ENCODE measurements around the gene COA8. TPM values are rescaled to one million over a fixed set of nuclear protein-coding genes. Genes with fewer than 3 reads are reported as not detected.

Gene COA8
- total and polyA plus RNA-seq, 2 of the 4 experiments (the other 2 are of a cell fraction): 12.2 to 21.1 TPM

GRCh38 chr14:103533999-103534575, 28.7 kb upstream of the COA8 start (continued):
- TF ChIP-seq USF2 (IDR thresholded peaks at IDR 0.05; ENCODE audit: low read depth, low read length): no peak
- no peak for TF ChIP-seq MAFK (IDR thresholded peaks at IDR 0.05; ENCODE audit: low read depth, low read length)
- TF ChIP-seq RAD21 (IDR thresholded peaks at IDR 0.05; ENCODE audit: low read length): no peak
- no peak for TF ChIP-seq MAZ (IDR thresholded peaks at IDR 0.05; ENCODE audit: borderline replicate concordance, low read depth, low read length)
- no peak for TF ChIP-seq NFE2L2 (IDR thresholded peaks at IDR 0.05; ENCODE audit: low read depth, low read length)

- Histone ChIP-seq H3K14ac (replicated peaks; ENCODE audit: low read depth, low read length) (no peak overlapping the region), H3K23ac (ENCODE audit: low read depth, low read length) (no peak overlapping the region), H3K9me3 (ENCODE audit: control insufficient read depth, insufficient read depth, low read length) (no peaks in the 10 kb centered on the region), H2AK5ac (ENCODE audit: low read depth, low read length) (no peak overlapping the region), H4K8ac (ENCODE audit: low read depth in 2 of 2, low read length in 2 of 2) (no peak overlapping the region), H4K5ac (ENCODE audit: low read depth, low read length) (no peak overlapping the region), H3K4ac (ENCODE audit: low read depth, low read length) (no peak overlapping the region), H3K27ac (ENCODE audit: insufficient read depth, low read length) (no peak overlapping the region), H2BK20ac (ENCODE audit: low read depth, low read length) (no peak overlapping the region), H3K79me1 (ENCODE audit: low read depth in 1 of 2, low read length in 2 of 2) (peaks cover 0 to 29% of the 10 kb centered on the region in 2 experiments; a peak in 3 of 4 replicates), H3K9ac (ENCODE audit: low read depth, low read length) (no peak overlapping the region), H3K36me3 (ENCODE audit: control insufficient read depth, insufficient read depth, low read length) (peaks cover 12% of the 10 kb centered on the region; the same call in 1 of the 2 replicates), H2BK120ac (ENCODE audit: low read depth, low read length) (no peak overlapping the region), H2BK15ac (ENCODE audit: low read depth, low read length) (no peak overlapping the region), H2AK9ac (replicated peaks; ENCODE audit: low read depth, low read length, poor library complexity) (no peak overlapping the region), H3K18ac (ENCODE audit: low read depth, low read length) (no peak overlapping the region), H3K27me3 (ENCODE audit: control insufficient read depth, insufficient read depth, low read length) (no peaks in the 10 kb centered on the region), H3K56ac (ENCODE audit: extremely low read depth, insufficient read depth, low read length) (no peak overlapping the region), H3K4me1 (ENCODE audit: control insufficient read depth, insufficient read depth, low read length) (peaks cover 6% of the 10 kb centered on the region), H3K9me1 (ENCODE audit: insufficient read depth, low read length) (peaks cover 9% of the 10 kb centered on the region), H4K91ac (ENCODE audit: insufficient read depth, low read depth, low read length) (no peak overlapping the region), H4K20me1 (ENCODE audit: insufficient read depth, low read length) (peaks cover 26% of the 10 kb centered on the region), H3K4me3 (ENCODE audit: insufficient read depth, low read depth, low read length) (no peak overlapping the region), H2AFZ (replicated peaks; ENCODE audit: low read length, poor library complexity) (no peak overlapping the region), H3K4me2 (ENCODE audit: low read depth, low read length) (no peak overlapping the region), H2BK5ac (ENCODE audit: low read depth, low read length, poor library complexity, severe bottlenecking) (no peak overlapping the region)
- DNase-seq: no peak
- CTCF ChIA-PET: no interaction called here
- intact Hi-C loops (cut with micrococcal nuclease): no loop called here
- no peak for ATAC-seq (ENCODE audit: low read depth)
- 90% methylated on average over 13 of the region's 22 CpGs; no CpG with 5 or more reads in 1 of the 2 experiments for WGBS, 2 experiments (ENCODE audit: extremely low coverage in 2 of 2, insufficient read length in 1 of 2)
- in situ Hi-C loops (cut with MboI; ENCODE audit: low sequenced_read_pairs): no loop called here
- dilution Hi-C loops (cut with HindIII; ENCODE audit: low sequenced_read_pairs, unreplicated experiment): no loop called here
- POLR2A ChIA-PET (ENCODE audit: unreplicated experiment): no interaction called here
- no TSS peak for BruUV-seq (replicated peaks)
- no peak for TF ChIP-seq RAD21 (IDR thresholded peaks at IDR 0.05; ENCODE audit: low read length)
- no peak for TF ChIP-seq NFE2L2 (IDR thresholded peaks at IDR 0.05; ENCODE audit: low read depth, low read length)
- TF ChIP-seq CEBPB (IDR thresholded peaks at IDR 0.05; ENCODE audit: low read depth, low read length): no peak
- no peak for TF ChIP-seq RCOR1 (IDR thresholded peaks at IDR 0.05; ENCODE audit: insufficient replicate concordance, low read length)
- TF ChIP-seq USF2 (IDR thresholded peaks at IDR 0.05; ENCODE audit: low read depth, low read length): no peak
- no peak for TF ChIP-seq ELK1 (IDR thresholded peaks at IDR 0.05; ENCODE audit: borderline replicate concordance, low read depth, low read length)
- TF ChIP-seq MAZ (IDR thresholded peaks at IDR 0.05; ENCODE audit: borderline replicate concordance, low read depth, low read length): no peak
- TF ChIP-seq CHD1 (IDR thresholded peaks at IDR 0.05; ENCODE audit: low read depth, low read length): no peak
- TF ChIP-seq BHLHE40 (IDR thresholded peaks at IDR 0.05; ENCODE audit: low read depth, low read length): no peak
- TF ChIP-seq RFX5 (IDR thresholded peaks at IDR 0.05; ENCODE audit: low read depth, low read length): no peak
- no peak for TF ChIP-seq POLR2A (IDR thresholded peaks at IDR 0.05; ENCODE audit: low read depth, low read length)
- no peak for TF ChIP-seq SMC3 (IDR thresholded peaks at IDR 0.05; ENCODE audit: low read depth, low read length)
- no peak for TF ChIP-seq MAFK (IDR thresholded peaks at IDR 0.05; ENCODE audit: low read depth, low read length)
- no peak for TF ChIP-seq FOS (IDR thresholded peaks at IDR 0.05; ENCODE audit: low read depth, low read length)
Observed at GRCh38 chr14:103534576-103535061, 28.1 kb upstream of the COA8 start.
